NCI-H2171 treated with DMSO at 0.1 percent for 48 hours (cell line): ENCODE measurements around the gene CSF2RB.

Source experiments
- DNase-seq: peaks from one replicate; lab custom pipeline; 2025; lab: John Stamatoyannopoulos, UW

CSF2RB gene

DNA sequence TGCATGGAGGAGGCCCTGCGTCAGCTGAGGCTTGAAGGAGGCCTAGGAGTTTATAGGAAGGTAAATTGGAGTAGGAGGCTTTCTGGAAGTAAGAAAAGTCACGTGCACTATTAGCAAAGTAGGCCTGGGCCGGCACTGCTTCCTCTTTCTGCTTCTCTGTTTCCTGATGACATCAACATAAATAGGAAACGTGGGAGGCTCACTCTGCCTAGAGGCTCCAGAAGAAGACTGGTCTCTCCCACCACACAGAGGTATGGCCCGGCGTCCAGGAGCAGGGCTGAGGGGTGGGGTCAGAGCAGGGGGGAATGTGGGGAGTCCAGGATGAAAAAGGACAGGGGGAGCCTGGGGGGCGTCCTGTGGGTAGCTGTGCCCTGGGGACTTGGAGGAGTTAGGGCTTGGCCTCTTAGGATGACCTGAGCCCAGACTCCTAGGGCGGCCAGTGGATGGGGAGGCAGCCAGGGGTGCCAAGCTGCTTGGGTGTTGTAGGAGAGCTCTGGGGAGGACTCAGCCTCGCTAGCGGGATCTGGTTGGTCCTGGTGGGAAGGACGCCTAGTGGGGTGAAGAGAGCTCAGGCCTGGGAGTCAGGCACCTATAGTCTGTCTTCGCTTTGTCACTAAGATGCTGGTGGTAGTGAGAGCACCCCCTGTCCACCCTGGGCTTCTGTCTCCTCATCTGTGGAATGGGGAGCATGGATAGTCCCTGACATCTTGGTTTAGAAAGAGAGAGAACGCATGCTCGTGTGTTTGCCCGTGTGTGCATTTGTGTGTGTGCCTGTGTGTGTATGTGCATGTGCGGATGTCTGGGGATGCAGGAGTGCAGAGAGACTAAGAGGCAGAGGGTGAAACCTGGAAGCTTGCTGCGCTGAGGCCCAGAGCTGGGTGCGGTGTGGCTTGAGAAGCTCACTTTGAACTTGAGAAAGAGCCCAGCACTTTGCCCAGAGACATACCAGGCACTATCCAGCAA lies at the start of gene CSF2RB:
Gene CSF2RB, plus strand, starts transcription at position 202 of the 963 bp plus-strand sequence. CDS start 8,580 bp downstream, outside the sequence.
- no peak for DNase-seq

DNA sequence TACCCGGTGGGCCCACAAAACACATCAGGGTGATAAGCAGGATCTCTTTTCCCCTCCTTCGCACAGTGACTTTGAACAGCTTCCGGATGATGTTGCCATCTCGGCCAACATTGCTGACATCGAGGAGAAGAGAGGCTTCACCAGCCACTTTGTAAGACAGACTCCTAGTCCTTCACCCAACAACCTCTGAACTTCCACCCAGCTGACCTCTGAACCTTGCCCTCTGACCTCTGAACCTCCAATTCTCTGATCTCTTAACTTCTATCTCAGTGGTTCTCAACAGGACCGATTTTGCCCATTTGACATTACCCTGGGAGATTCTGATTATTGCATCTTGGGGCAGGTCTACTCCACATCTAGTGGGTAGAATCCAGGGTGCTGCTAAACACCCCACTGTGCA lies 49.4 kb upstream of the CSF2RB start:
- no peak for DNase-seq

DNA sequence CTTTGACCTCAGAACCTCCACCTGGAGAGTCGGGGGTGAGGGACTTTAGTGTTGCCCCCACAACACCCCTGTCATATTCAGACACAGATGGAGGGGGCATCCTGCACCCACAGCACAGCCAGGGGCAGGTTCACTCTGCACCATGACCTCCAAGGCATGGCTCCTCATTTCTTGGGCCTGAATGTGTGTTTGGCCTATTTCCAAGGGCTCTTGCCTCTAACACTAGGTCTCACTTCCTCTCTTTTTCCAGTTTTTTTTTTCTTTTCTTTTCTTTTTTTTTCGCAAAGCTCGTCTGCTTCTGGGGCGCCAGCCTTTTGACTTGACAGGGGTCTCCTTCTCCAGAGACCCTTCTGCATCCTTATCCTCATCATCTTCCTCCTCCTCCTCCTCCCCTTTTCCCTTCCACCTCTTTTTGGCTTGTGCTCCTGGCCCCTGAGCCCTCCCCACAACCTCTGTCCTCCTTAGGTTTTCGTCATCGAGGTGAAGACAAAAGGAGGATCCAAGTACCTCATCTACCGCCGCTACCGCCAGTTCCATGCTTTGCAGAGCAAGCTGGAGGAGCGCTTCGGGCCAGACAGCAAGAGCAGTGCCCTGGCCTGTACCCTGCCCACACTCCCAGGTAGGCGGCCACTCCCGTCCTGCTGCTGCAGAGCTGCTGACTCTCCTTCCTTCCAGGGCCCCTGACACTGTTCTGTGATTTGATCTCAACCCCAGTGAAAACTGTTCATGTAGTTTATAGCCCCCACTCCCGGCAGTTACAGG lies 48.8 kb upstream of the CSF2RB start:
- DNase-seq, result no peak

DNA sequence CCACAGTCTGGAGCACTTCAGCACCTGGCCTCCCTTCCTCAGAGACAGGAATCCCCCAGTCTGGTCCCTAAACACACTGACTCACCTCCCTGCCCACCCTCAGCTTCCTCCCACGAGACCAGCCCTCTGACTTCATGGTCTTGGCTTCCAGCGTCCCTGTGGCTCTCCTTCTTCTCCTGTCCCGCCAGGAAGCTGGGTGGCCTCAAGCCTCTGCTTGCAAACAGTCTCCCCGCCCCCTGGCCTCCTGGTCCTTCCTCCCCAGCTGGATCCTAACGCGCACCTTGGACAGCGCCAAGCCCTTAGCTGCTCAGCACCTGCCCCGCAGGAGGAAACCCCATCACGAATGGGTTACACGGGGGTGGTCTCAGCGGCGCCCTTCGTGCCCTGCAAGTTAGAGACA lies 48.1 kb upstream of the CSF2RB start:
- DNase-seq, result no peak

DNA sequence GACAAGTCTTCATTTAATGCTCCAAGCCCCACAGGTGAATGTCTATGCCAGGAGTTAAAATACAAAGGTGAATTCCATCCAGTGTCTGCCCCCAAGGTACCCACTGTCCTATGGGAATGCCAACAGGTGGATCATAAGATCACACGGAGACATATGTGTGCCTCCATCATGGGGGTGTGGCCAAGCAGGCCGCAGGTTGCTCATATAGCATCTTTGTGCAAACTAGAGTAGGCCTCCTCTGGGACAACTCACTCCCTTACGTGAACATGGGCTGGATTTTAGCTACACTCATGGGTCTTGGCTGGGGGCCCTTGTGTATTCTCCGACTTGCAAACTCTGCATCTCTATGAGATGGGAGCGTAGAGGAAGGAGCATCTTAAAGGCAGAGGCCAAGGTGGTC lies 45.7 kb upstream of the CSF2RB start:
- DNase-seq, result no peak

DNA sequence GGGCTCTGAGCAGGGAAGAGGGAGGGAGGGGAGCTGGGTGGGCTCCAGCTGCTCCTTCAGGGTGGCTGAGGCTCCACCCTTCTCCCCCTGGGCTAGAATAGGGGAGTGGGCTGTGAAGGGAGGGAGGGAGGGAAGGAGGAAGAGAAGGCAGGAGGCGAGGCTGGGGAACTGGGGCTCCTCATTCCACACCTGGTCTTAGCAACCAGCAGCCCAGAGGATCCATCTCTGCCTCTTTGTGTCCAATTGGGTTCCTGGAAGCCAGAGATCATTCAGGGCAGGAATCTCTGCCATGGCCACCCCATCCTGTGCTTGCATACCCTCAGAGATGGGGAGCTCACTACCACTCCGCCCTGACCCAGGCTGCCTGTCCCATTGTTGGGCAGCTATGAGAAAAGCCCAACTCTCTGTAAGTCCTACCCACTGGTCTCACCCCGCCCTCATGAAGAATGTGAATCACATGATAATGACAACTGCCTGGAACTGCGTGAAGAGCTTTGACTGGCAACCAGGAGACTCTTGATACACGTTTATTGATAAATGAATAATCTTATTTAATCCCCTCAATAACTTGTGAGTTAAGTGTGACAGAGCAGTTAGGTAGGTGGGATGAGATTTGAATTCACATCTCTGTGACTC lies 44.8 kb upstream of the CSF2RB start:
- DNase-seq, result no peak

DNA sequence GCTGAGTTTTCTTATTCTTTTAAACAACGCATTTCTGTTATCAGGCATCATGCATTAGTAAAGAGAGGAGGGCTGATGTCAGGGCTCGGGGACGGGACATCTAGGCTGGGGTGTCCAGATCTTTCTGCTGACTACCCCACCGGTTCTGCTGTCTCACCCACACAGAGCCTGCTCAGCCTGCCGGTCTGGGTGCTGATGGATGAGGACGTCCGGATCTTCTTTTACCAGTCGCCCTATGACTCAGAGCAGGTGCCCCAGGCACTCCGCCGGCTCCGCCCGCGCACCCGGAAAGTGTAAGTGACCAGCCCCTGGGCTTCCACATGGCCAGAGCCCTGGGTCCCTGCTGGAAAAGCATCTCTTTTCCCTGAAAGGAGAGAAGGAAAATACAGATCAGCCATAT lies 43.2 kb upstream of the CSF2RB start:
- no peak for DNase-seq

DNA sequence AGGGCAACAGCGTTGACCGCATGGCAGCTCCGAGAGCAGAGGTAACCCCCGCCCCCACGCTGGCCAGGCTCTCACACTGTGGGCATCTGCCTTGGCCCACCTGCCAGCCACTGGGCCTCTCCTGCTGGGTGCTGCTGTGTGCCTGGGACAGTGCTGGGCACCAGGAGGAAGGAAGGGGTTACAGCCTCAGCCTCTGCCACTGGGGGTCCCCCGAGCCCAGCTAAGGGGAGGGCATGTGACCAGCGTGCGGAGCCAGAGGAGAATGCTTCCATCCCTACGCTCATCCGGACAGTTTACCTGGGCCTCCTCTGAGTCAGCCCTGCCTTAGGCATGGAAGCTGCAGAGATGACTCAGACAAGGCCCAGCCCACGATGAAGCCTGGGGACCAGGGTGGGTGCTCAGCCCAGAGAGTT lies 41.8 kb upstream of the CSF2RB start:
- no peak for DNase-seq

DNA sequence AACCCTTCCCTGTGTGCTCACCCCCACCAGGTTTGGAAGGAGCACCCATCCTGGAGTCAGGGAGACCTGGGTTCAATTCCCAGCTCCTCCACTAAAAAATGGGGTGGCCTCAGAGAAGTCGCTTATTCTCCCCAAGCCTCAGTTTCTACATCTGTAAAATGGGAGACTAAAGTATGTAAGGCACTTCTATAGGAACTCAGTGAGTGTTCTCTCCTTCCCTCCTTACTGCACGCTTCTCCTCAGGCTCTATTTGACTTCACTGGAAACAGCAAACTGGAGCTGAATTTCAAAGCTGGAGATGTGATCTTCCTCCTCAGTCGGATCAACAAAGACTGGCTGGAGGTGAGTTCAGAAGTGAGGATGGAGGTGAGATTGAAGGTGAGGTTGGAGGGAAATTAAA lies 41.3 kb upstream of the CSF2RB start:
- no peak for DNase-seq

DNA sequence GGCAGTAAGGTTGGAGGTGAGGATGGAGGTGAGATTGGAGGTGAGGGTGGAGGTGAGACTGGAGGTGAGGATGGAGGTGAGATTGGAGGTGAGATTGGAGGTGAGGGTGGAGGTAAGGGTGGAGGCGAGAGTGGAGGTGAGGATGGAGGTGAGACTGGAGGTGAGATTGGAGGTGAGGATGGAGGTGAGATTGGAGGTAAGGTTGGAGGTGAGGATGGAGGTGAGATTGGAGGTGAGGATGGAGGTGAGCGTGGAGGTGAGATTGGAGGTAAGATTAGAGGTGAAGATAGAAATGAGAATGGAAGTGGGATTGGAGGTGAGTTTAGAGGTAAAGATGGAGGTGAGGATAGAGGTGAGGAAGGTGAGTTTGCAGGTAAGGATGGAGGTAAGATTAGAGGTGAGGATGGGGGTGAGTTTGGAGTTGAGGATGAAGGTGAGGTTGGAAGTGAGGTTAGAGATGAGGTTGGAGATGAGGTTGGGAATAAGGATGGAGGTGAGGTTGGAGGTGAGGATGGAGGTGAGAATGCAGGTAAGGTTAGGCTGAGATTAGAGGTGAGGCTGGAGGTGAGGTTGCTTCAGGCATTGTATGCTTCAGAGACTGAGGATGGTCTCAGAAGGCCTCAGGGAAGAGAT lies 40.4 kb upstream of the CSF2RB start:
- DNase-seq, result no peak

DNA sequence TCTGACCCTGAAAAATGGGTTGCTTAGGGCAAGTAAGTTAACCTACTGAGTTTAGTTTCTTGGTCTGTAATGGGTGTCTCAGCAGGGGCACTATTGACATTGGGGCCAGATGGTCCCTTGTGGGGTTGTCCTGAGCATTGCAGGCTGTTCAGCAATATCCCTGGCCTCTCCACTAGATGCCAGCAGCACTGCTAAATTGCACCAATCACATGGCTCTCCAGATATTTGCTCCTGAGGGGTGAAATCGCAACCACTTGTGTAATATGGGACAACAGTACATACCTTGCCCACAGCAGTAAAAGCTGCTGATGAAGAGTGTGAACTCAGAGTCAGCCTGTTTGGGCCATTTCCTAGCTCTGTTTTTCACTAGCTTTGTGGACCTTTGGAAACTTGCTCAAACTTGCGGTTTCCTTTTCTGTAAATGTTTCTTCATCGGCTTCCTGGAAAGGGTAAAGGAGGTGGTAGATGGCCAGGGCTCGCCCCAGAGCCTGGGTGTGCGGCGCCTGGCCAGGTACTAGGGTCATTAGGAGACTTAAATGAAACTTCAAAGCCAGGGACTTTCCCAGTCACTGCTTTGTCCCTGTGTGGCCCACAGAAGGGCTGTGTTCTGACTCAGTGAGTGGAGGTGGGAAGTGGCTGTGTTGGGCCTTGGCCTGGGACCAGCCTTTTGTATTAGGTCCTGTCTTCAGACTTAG lies 39.7 kb upstream of the CSF2RB start:
- DNase-seq, result peak; percentile 54

DNA sequence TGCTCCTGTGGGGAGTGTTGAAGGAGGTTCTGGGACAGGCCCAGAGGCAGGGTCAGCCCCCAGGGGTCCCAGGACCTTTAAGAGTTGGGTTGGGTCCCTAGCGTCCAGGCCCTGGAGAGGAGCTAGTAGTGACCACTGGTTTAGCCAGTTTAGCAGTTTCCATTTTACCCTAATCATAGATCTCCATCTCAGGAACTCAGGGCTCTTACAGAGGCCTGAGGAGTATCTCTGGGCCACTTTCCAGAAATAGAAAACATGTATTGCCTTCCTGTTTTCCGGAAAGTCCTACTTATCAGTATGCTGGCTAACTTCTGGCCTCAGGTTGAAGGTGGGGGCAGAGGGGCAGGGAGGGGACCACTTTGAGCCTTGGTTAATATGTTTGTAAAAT lies 39.1 kb upstream of the CSF2RB start:
- no peak for DNase-seq

DNA sequence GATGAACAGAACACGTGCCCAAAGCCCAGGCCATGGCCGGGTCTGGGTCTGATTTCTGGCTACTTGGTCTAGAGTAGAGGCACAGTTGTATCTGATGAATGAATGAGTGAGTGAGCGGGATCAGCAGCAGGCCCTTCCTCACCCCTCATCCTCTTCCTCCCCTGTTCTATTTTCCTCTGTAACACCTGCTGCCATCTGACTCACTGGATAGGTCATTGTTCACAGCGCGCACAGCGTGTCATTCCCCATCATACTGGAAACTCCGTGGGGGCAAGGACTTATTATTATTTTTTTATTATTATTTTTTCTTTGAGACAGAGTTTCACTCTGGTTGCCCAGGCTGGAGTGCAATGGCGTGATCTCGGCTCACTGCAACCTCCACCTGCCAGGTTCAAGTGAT lies 38.7 kb upstream of the CSF2RB start:
- DNase-seq, result no peak

DNA sequence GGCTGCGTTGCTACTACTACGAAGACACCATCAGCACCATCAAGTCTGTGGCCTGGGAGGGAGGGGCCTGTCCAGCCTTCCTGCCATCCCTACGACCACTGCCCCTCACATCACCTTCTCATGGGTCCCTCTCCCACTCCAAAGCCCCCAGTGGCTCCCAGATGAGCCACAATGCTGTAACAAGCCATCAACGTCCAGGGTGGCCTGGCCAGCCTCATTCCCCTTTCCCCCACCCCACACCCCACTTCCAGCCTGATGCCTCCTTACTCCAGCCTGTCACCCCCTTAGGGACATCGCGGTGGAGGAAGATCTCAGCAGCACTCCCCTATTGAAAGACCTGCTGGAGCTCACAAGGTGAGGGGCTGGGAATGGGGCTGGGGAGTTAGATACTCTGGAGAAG lies 37.7 kb upstream of the CSF2RB start:
- no peak for DNase-seq

DNA sequence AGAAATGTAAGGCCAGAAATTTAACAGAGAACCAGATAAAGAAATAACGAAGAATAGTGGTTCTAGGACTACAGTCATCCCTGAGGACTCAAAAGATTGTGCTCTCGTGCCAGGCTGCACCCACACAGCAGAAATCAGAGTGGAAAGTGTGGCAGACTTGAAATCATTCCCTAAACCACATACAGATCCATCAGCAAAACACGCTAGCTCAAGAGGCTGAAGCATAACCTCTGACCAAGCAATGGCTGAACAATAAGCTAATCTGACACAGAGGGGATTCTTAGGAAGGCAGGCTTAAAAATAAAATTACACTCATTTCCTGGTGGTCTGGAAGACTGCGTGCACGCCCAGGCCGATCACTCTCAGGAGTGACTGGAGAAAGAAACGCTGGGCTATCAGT lies 33.7 kb upstream of the CSF2RB start:
- no peak for DNase-seq

DNA sequence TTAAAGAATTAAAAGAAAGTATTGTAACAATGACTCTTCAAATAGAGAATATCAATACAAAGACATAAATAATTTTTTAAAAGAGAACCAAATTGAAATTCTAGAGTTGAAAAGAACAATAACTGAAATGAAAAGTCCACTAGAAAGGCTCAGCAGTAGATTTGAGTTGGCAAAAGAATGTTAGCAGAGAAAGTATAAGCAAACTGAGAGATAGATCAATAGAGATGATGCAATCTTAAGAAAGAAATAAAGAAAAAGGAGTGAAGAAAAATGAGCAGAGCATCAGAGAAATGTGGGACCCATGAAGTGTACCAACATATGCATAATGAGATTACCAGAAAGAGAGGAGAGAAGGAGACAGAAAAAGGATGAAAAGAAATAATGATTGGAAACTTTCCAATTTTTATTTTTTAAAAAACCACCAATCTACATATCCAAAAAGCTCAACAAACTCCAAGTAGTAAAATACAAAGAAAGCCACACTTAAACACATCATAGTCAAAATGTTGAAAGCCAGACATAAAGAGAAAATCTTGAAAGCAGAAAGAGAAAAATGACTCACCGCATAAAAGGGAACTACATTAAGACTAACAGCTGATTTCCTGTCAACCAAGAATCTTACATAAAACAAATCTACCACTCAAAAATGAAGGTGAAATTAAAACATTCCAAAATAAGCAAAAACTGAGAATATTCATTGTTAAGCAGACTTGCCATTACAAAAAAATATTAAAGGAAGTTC lies 31.8 kb upstream of the CSF2RB start:
- DNase-seq, result no peak

DNA sequence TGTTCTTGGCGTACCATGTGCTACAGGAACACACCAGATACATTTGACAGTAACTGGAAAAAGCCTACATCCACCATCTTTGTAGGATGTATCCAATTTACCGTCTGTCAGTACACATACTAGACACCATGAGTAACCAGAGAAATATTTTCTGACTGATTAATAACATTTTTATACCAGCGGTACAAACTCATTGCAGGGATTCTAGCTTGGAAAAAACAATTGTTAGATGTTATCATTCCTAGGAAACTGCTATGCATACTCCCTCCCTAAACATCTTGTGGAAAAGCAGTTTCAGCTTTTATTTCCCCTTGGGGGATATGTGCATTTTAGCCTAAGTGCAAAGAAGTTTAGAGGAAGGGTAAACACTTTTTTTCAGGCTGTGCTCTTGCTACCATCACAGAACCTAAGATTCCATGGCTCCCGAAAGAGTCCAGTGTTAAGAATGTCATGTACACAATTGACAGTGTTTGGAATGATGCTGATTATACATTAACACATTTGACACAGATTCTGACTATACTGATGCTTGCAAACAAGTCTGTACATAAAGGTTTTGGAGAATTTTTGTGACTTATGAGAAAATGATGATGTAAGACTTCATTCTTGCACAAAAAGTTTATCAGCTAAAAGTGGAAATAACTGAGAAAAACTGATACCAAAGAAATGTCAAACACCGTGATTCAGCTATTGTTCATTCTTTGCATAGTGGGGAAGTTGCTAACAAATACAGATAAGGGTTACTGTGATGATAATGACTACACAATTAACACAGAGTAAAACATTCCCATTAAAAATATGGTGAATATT lies 28.9 kb upstream of the CSF2RB start:
- DNase-seq, result no peak

DNA sequence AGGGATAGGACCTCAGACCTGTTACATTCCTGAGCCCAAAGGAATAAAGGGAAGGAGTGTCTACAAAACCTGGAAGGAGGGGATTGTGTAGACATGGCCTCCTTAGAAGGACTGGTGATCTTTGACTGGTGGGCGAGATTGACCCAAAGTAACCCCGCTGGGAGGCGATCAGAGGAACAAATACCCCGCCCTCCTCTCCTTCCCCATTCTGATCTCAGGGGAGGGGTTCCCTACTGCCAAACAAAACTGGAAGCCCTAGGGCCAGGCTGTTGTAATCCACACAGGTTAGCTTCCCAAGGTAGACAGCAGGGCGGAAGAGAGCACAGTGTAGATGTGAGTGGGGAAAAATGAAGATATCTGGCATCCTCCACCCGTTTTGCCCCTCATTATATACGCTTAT lies 28.0 kb upstream of the CSF2RB start:
- DNase-seq, result no peak

DNA sequence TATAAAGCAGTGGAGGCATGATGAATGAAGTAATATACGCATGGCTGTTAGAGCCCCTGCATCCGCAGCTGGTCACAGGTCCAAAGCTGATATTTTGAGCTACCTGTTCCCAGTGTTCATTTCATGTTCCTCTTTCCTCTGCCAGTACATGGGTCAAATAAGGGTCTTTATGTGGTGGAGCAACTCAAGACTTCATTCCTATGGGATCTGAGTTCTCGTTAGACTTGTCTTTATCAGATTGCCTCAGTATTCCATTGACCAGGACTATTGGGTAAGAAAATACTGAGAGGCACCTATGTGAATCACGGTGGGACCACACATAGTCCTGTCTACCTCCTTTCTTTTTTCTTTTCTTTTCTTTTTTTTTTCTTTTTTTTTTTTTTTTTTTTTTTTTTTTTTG lies 27.4 kb upstream of the CSF2RB start:
- no peak for DNase-seq

DNA sequence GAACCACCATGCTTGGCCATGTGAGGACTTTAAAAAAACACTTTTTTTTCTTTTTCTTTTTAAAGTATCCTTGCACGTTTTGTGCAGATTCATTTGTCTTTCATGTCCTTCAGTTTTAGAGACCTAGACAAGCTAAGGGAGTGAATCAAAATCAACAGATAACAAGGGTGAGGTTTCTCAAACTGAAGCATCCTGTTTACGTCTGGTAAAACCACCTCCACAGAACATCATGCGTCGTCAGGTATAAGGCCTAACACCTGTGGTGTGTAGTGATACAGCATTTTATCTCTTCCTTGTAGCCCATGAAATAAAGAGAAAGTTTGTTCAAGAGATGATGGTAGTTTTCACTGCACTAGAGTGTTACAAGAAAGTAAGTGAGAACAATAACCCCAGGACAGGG lies 26.3 kb upstream of the CSF2RB start:
- no peak for DNase-seq
